C1 segment of cervical spinal cord (tissue), 14 donors: ENCODE results near the gene FAF2.
"Not testable (repeated sequence)": the region's sequence is repeated elsewhere in the genome, so short reads cannot be mapped to it uniquely, and the experiment has no call there.

Experiments
- DNase-seq, 14 donors: peaks; one replicate each; lab custom pipeline; 2025; lab: John Stamatoyannopoulos, UW

FAF2 gene

DNA sequence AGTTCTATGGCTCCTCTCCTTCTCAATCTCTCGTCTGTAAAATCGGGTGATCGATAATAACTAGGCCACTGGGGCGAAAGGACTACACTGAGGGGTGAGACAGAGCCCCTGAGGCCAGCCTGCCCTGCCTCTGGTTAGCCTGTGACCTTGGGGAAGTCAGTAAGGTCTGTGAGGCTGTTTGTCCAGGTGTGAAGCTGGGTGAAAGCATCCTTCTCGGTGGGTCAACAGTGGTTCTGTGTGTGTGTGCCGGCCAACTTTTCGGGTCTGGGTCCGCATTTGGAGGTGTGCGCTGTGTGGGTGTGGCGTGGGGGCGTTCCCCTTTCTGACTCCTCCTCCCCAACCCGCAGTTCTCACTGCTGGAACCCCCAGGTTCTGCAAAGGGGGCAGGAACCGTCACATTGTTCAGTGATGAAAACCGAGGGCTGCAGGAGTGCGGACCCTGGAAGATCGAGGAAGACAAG lies 94.0 kb downstream of the FAF2 start:
- DNase-seq = peak in 1 of 14 donors; percentile 6

- DNase-seq = peak in 1 of 14 donors; percentile 52
Measured at GRCh38 chr5:176542596-176543427, 94.6 kb downstream of the FAF2 start.

DNA sequence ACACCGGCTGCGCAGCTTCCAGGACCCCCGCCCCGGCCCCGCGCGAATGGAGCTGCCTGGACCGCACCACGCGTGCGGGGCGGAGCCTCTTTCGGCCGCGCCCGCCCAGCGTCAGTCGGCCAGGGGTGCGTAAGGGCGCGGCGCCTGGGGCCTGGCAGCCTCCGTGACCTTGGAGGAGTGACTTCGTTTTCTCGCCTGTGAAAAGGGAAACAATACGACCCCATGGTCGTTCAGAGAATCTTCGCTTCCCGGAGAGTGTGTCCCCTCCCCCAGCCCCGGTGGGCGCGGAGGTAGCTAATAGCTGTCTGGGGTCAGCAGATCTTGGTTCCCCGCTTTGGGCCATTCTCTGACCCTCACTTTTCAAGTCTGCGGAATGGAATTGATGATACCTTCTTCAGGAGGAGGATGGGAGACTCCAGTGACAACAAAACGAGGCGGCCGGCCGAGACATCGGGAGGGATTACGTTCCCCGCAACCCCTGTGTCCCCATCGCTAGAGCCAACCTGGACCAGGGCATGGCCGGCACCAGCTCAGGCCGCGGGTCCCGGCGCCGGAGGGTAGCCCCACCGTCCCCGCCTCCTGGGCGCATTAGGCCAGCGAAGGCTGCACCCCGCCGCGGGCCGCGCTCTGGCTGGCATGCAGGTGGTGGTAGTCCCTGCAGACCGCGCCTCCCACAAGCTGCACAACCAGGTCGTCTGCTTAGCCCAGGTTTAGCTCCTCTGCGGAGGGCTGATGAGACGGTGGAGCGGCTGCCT lies 95.4 kb downstream of the FAF2 start:
- DNase-seq = peak in 7 of 14 donors; percentile 28 to 68 (median 46)

- no peak for DNase-seq
Measured at GRCh38 chr5:176545388-176545736, 97.2 kb downstream of the FAF2 start.

GRCh38 chr5:176545737-176546509 lies 97.7 kb downstream of the FAF2 start:
- DNase-seq = no peak

- no peak for DNase-seq
Measured at GRCh38 chr5:176547802-176548201, 99.6 kb downstream of the FAF2 start.

DNA sequence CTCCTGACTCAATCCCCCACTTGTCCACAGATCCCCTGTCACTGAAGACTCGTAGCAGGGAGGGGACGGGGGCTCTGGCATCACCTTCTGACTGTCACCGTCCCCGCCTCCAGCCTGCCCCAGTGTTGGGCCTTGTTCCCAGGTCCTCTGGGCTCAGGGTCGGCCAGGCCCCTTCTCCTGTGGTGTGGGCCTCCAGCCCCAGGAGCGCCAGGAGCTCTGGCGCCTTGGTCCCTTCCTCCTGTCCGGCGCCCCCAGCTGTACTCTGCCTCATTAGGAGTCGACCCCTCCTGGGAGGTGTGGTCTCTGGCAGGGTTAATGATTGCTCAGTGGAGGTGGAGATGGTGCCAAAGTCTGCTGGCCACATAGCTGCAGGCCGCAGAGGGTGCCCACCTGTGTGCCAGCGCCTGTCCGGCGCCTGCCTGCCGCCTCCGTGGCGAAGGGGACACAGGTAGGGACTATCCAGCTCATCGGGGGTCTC lies 100.8 kb downstream of the FAF2 start, which contains the start of gene CDHR2:
TSS of gene CDHR2 (plus strand) at position 376 of the 478 bp plus-strand sequence. CDS start 16,011 bp downstream, outside the sequence.
- no peak for DNase-seq

- DNase-seq = no peak
Measured at GRCh38 chr5:176549871-176550270, 101.7 kb downstream of the FAF2 start.

GRCh38 chr5:176550275-176550831 lies 102.2 kb downstream of the FAF2 start:
- DNase-seq = peak in 1 of 14 donors; percentile 2

DNA sequence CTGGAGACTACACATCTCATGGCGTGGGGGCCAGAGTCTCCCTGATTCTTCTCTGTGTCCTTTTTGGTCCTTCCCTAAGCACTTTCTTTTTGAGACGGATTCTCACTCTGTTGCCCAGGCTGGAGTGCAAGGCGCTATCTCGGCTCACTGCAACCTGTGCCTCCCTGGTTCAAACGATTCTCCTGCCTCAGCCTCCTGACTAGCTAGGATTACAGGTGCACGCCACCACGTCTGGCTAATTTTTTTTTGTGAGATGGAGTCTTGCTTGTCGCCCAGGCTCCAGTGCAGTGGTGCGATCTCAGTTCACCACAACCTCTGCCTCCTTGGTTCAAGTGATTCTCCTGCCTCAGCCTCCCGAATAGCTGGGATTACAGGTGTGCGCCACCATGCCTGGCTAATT lies 102.8 kb downstream of the FAF2 start:
- DNase-seq = not testable (repeated sequence)

GRCh38 chr5:176552332-176552869 lies 104.2 kb downstream of the FAF2 start:
- no peak for DNase-seq

DNA sequence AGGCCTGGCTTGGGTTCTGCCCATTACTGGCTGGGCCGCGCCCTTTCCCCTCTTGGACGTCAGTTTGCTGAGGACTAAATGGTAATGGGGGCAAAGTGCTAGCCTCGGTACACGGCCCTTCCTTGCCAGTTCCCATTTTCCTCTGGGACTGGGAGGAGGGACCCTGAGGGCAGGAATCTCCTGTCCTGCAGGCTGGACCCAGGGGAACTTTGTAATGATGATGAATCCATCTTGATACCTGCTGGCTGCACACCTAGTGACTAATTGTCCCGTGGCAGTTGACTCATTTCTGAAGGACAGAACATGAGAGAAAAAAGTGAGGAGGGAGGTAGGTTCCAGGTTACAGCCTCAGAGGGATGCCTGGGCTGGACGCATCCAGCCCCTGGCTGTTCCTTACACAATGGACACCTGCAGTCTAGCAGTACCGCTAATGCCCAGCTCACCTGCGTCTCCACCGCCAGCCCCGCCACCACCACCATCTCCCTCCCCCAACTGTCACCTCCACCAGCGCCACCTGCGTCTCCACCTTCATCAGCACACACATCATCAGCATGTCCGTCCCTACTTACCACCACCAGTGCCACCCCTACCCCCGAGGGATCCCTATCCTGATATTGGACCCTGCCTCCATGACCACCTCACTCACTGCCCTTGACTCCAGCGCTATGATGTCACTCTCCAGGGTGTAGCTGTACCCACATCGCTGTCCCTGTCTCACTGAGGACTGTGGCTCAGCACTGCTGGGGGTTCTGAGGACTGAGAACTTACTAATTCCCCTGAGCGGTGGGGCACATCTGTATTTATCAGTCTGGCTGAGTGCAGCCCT lies 105.3 kb downstream of the FAF2 start:
- no peak for DNase-seq

DNA sequence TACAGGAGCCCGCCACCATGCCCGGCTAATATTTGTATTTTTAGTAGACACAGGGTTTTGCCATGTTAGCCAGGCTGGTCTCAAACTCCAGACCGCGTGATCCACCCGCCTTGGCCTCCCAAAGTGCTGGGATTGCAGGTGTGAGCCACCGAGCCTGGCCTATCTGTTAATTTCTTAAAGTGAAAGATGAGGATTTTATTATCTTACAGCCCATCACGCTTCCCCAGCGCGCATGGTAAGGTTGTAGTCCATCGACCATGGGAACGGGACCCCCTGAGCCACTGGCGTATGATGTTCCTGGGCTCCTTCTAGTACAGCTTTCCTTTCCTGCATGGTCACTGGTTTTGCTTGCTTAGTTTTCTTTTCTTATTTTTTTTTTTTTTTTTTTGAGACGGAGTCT lies 109.7 kb downstream of the FAF2 start:
- no peak for DNase-seq
